Myometrial cell (primary cell): ENCODE results near the gene FGF12. TPM values are rescaled to one million over a fixed set of nuclear protein-coding genes. Genes with fewer than 3 reads are reported as not detected.

ENCODE experiments used
- total RNA-seq: library from RNA; depleted of rRNA; stranded (reverse); fragments of >200 nt; gene quantifications from 2 replicates; pipeline ENCODE4 v1.2.3, GENCODE V29; 2015

Gene FGF12
- under 0.01 TPM in 1 of 2 replicates, not detected in the other for total RNA-seq

GRCh38 chr3:192727032-192727847, at the start of gene FGF12:
Gene FGF12 (minus strand): TSS chr3:192727541.

Other genes with a start within 250 kb of the FGF12 start
- gene MB21D2, start 190.3 kb upstream of the FGF12 start, total RNA-seq = 14.2 and 16.1 TPM in 2 replicates